HepG2 (cell line): Measurements from ENCODE around the gene SYCE3. TPM values are rescaled to one million over a fixed set of nuclear protein-coding genes. Genes with fewer than 3 reads are reported as not detected.

Source experiments
- CBX1 ChIP-seq: IDR thresholded peaks from one replicate; pipeline ENCODE4 v1.6.1; 2016; ENCODE audit warnings: antibody characterized with exemption, low read depth
- CREM ChIP-seq, 2 experiments: sonication (generic) in 1 of 2; formaldehyde crosslinking in 1 of 2; IDR thresholded peaks; 2 replicates each; pipeline versions ENCODE4 v1.4.0 to v1.6.1; 2016 to 2020; ENCODE audit warnings: antibody characterized with exemption in 1 of 2, mild to moderate bottlenecking in 1 of 2, missing genetic modification reagents in 1 of 2
- CSRNP1 ChIP-seq: sonication (generic); formaldehyde crosslinking; IDR thresholded peaks from 2 replicates; pipeline ENCODE4 v1.8.1; 2023; ENCODE audit warnings: mild to moderate bottlenecking, missing genetic modification reagents
- HNF4A ChIP-seq: sonication (generic); formaldehyde crosslinking; IDR thresholded peaks from 2 replicates; pipeline ENCODE4 v1.4.0; 2020; ENCODE audit warnings: missing genetic modification reagents
- HNRNPK ChIP-seq: fragments of 200-400 bp; formaldehyde crosslinking; IDR thresholded peaks from 2 replicates; pipeline ENCODE4 v1.6.1; 2018; ENCODE audit warnings: low read length, low read depth, moderate library complexity, mild to moderate bottlenecking; ENCODE audit not compliant: poor library complexity, severe bottlenecking
- KAT2B ChIP-seq: fragments of 150-350 bp; IDR thresholded peaks from 2 replicates; pipeline ENCODE4 v1.6.1; 2014; ENCODE audit warnings: low read depth, low read length, borderline replicate concordance
- KDM3A ChIP-seq: IDR thresholded peaks from 2 replicates; pipeline ENCODE4 v1.6.1; 2018; ENCODE audit warnings: low read depth, missing compliant biosample characterization
- KLF6 ChIP-seq: IDR thresholded peaks from 2 replicates; pipeline ENCODE4 v1.8.0; 2016; ENCODE audit warnings: missing biosample characterization, missing genetic modification reagents
- MAFK ChIP-seq, 2 experiments: IDR thresholded peaks in 1 of 2; conservative IDR thresholded peaks in 1 of 2; 2 replicates each; pipeline ENCODE4 v1.6.1; 2011; ENCODE audit warnings: improper control_type of control experiment in 2 of 2, low read length in 2 of 2
- MED8 ChIP-seq: sonication (generic); formaldehyde crosslinking; IDR thresholded peaks from 2 replicates; pipeline ENCODE4 v1.8.1; 2023; ENCODE audit warnings: mild to moderate bottlenecking, missing genetic modification reagents; ENCODE audit not compliant: insufficient replicate concordance
- NONO ChIP-seq, 2 experiments: fragments of 450-650 bp in 1 of 2; sonication (generic) in 1 of 2; formaldehyde crosslinking in 1 of 2; IDR thresholded peaks in 1 of 2; conservative IDR thresholded peaks in 1 of 2; 2 replicates each; pipeline versions ENCODE4 v1.6.1 to v1.8.0; 2017 to 2022; ENCODE audit warnings: mild to moderate bottlenecking in 1 of 2, missing genetic modification reagents in 1 of 2, moderate library complexity in 1 of 2
- NR2C2 ChIP-seq: sonication (generic); formaldehyde crosslinking; IDR thresholded peaks from 2 replicates; pipeline ENCODE4 v1.4.0; 2020; ENCODE audit warnings: missing genetic modification reagents, mild to moderate bottlenecking, moderate library complexity, borderline replicate concordance
- RARG ChIP-seq: sonication (generic); formaldehyde crosslinking; IDR thresholded peaks from 2 replicates; pipeline ENCODE4 v1.4.0; 2020; ENCODE audit warnings: low read depth, mild to moderate bottlenecking, missing genetic modification reagents
- RBM22 ChIP-seq: fragments of 200-400 bp; formaldehyde crosslinking; optimal IDR thresholded peaks from 2 replicates; pipeline ENCODE3; 2017; ENCODE audit warnings: mild to moderate bottlenecking, low read length, moderate library complexity
- REPIN1 ChIP-seq: sonication (generic); formaldehyde crosslinking; IDR thresholded peaks from 2 replicates; pipeline ENCODE4 v1.8.0; 2022; ENCODE audit warnings: missing genetic modification reagents, low read depth, mild to moderate bottlenecking, borderline replicate concordance
- SP140L ChIP-seq: sonication (generic); formaldehyde crosslinking; IDR thresholded peaks from 2 replicates; pipeline ENCODE4 v1.4.0; 2020; ENCODE audit warnings: missing genetic modification reagents, borderline replicate concordance
- ZNF138 ChIP-seq: sonication (generic); formaldehyde crosslinking; IDR thresholded peaks from 2 replicates; pipeline ENCODE4 v1.5.0; 2020; ENCODE audit warnings: mild to moderate bottlenecking, low read depth, missing genetic modification reagents
- ZNF20 ChIP-seq: sonication (generic); formaldehyde crosslinking; IDR thresholded peaks from 2 replicates; pipeline ENCODE4 v1.4.0; 2020; ENCODE audit warnings: mild to moderate bottlenecking, moderate library complexity, missing genetic modification reagents
- ZNF333 ChIP-seq: sonication (generic); formaldehyde crosslinking; IDR thresholded peaks from 2 replicates; pipeline ENCODE4 v1.4.0; 2020; ENCODE audit warnings: mild to moderate bottlenecking, missing genetic modification reagents, borderline replicate concordance
- ZNF451 ChIP-seq: sonication (generic); formaldehyde crosslinking; IDR thresholded peaks from 2 replicates; pipeline ENCODE4 v1.5.0; 2020; ENCODE audit warnings: mild to moderate bottlenecking, missing genetic modification reagents
- ZNF607 ChIP-seq: sonication (generic); formaldehyde crosslinking; IDR thresholded peaks from 2 replicates; pipeline ENCODE4 v1.5.1; 2020; ENCODE audit warnings: missing genetic modification reagents, mild to moderate bottlenecking, borderline replicate concordance
- ZNF672 ChIP-seq: sonication (generic); formaldehyde crosslinking; IDR thresholded peaks from 2 replicates; pipeline ENCODE4 v1.8.1; 2022; ENCODE audit warnings: missing genetic modification reagents
- ZNF720 ChIP-seq: sonication (generic); formaldehyde crosslinking; IDR thresholded peaks from 2 replicates; pipeline ENCODE4 v1.4.0; 2020; ENCODE audit warnings: missing genetic modification reagents
- ZSCAN22 ChIP-seq: sonication (generic); formaldehyde crosslinking; IDR thresholded peaks from 2 replicates; pipeline ENCODE4 v1.4.0; 2020; ENCODE audit warnings: mild to moderate bottlenecking, missing genetic modification reagents
- polyA plus RNA-seq, 8 experiments: library from polyadenylated mRNA; depleted of rRNA in 3 of 8; stranded (reverse) in 7 of 8; unstranded in 1 of 8; fragments of >200 nt; fragmentation: Illumina TruSeq in 4 of 8; extraction: Trizol in 4 of 8; gene quantifications; 2 replicates each; pipeline versions ENCODE4 v1.2.1 to v1.2.3, GENCODE V29; 2011 to 2016; ENCODE audit warnings: low read depth in 4 of 8, missing spikeins in 1 of 8, mixed read lengths in 1 of 8; ENCODE audit not compliant: insufficient read depth in 1 of 8
- total RNA-seq, 5 experiments: library from RNA; depleted of rRNA; stranded (reverse); fragments of >200 nt; fragmentation: Illumina TruSeq; extraction: Trizol; gene quantifications; 2 replicates each; pipeline ENCODE4 v1.2.3, GENCODE V29; 2016; ENCODE audit warnings: low read depth in 1 of 5
- TF ChIP-seq, protein P1 (sequence below): sonication (generic); formaldehyde crosslinking; IDR thresholded peaks from 2 replicates; pipeline ENCODE4 v1.4.0; 2020; ENCODE audit warnings: missing genetic modification reagents, low read depth, mild to moderate bottlenecking, borderline replicate concordance

Gene SYCE3
- total and polyA plus RNA-seq, 2 of the 13 experiments (the other 11 are each of a cell fraction or from before 2014, with no cell fraction given) = not detected

GRCh38 chr22:50529897-50530579, 32.7 kb downstream of the SYCE3 start, which contains the start of gene TYMP (continued):
- TF ChIP-seq NR2C2 (CRISPR knock-in tag) (no peak; the same call in 1 of the 2 replicates), MAFK (conservative IDR thresholded peaks at IDR 0.05 in 1 of 2, IDR thresholded peaks at IDR 0.05 in 1 of 2; ENCODE audit: low read length in 2 of 2) (no peak), ZNF720 (CRISPR knock-in tag) (no peak), REPIN1 (CRISPR knock-in tag) (0 out of 2 replicates have a peak, but pooled peaks have one; percentile 9), ZNF672 (no peak), HNF4A (CRISPR knock-in tag) (peak; percentile 12; the same call in 1 of the 2 replicates), ZNF451 (CRISPR knock-in tag) (0 out of 2 replicates have a peak, but pooled peaks have one; percentile 53), ZSCAN22 (CRISPR knock-in tag) (no peak), RBM22 (no peak), NONO (IDR thresholded peaks at IDR 0.05) (no peak), NONO (CRISPR knock-in tag; conservative IDR thresholded peaks at IDR 0.05) (0 out of 2 replicates have a peak, but pooled peaks have one; percentile 58), ZNF138 (CRISPR knock-in tag) (peak; percentile 45; the same call in 1 of the 2 replicates), KLF6 (CRISPR knock-in tag) (no peak; the same call in 1 of the 2 replicates), KAT2B (no peak), SP140L (CRISPR knock-in tag) (peak; percentile 46; the same call in 1 of the 2 replicates), ZNF20 (0 out of 2 replicates have a peak, but pooled peaks have one; percentile 43), MED8 (peak; percentile 37), KDM3A (CRISPR knock-in tag) (0 out of 2 replicates have a peak, but pooled peaks have one; percentile 22), CBX1 (no peak), CREM (IDR thresholded peaks at IDR 0.05) (no peak), CREM (CRISPR knock-in tag; IDR thresholded peaks at IDR 0.05) (no peak), ZNF607 (no peak; the same call in 1 of the 2 replicates), HNRNPK (peak; percentile 71), RARG (CRISPR knock-in tag) (no peak), ZNF333 (CRISPR knock-in tag) (0 out of 2 replicates have a peak, but pooled peaks have one; percentile 24), CSRNP1 (peak; percentile 76; the same call in 1 of the 2 replicates)
- TF ChIP-seq, protein P1, sequence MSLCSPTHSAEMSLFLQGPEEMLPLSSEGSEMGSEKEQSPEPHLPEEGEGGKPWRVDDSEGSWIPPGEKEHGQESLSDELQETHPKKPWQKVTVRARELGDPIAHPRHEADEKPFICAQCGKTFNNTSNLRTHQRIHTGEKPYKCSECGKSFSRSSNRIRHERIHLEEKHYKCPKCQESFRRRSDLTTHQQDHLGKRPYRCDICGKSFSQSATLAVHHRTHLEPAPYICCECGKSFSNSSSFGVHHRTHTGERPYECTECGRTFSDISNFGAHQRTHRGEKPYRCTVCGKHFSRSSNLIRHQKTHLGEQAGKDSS (CRISPR knock-in tag) = peak; percentile 69; the same call in 1 of the 2 replicates
